Embryonic facial prominence (tissue), 1 donor: ENCODE measurements around the gene VPS37B.
A peak's percentile ranks its signal among the peaks of the same experiment; 100 is the strongest.

Experiments used
- DNase-seq: peaks from one replicate; pipeline ENCODE4 v3.0.0-alpha.2; 2016; ENCODE audit errors: extremely low spot score

The VPS37B gene

GRCh38 chr12:122840580-122841513 is 55.1 kb downstream of the VPS37B start:
- DNase-seq = no peak

GRCh38 chr12:122839907-122840554 is 55.9 kb downstream of the VPS37B start:
- no peak for DNase-seq

- DNase-seq = no peak
Measured at GRCh38 chr12:122838841-122839240, 57.1 kb downstream of the VPS37B start.

GRCh38 chr12:122837306-122838265 is 58.3 kb downstream of the VPS37B start:
- DNase-seq = no peak

- DNase-seq = no peak
Measured at GRCh38 chr12:122836027-122836921, 59.6 kb downstream of the VPS37B start.

- DNase-seq = no peak
Measured at GRCh38 chr12:122835750-122836026, 60.2 kb downstream of the VPS37B start.

- DNase-seq = no peak
Measured at GRCh38 chr12:122834921-122835749, 60.8 kb downstream of the VPS37B start, which contains the start of gene HIP1R. HIP1R (plus strand) TSS chr12:122835457; CDS start chr12:122835551, 94 bp downstream.

GRCh38 chr12:122834104-122834920 is 61.6 kb downstream of the VPS37B start:
- DNase-seq = peak; percentile 38

- DNase-seq = no peak
Measured at GRCh38 chr12:122830517-122831214, 65.3 kb downstream of the VPS37B start.

- no peak for DNase-seq
Measured at GRCh38 chr12:122827258-122827657, 68.7 kb downstream of the VPS37B start.

GRCh38 chr12:122825773-122826724 is 69.9 kb downstream of the VPS37B start:
- no peak for DNase-seq

GRCh38 chr12:122823429-122823828 is 72.5 kb downstream of the VPS37B start:
- DNase-seq = no peak

- DNase-seq = no peak
Measured at GRCh38 chr12:122820838-122821271, 75.1 kb downstream of the VPS37B start.

GRCh38 chr12:122820138-122820537 is 75.8 kb downstream of the VPS37B start:
- DNase-seq = no peak

- no peak for DNase-seq
Measured at GRCh38 chr12:122819209-122819785, 76.6 kb downstream of the VPS37B start.
